Measurements from ENCODE around the gene LMAN2.

DNA sequence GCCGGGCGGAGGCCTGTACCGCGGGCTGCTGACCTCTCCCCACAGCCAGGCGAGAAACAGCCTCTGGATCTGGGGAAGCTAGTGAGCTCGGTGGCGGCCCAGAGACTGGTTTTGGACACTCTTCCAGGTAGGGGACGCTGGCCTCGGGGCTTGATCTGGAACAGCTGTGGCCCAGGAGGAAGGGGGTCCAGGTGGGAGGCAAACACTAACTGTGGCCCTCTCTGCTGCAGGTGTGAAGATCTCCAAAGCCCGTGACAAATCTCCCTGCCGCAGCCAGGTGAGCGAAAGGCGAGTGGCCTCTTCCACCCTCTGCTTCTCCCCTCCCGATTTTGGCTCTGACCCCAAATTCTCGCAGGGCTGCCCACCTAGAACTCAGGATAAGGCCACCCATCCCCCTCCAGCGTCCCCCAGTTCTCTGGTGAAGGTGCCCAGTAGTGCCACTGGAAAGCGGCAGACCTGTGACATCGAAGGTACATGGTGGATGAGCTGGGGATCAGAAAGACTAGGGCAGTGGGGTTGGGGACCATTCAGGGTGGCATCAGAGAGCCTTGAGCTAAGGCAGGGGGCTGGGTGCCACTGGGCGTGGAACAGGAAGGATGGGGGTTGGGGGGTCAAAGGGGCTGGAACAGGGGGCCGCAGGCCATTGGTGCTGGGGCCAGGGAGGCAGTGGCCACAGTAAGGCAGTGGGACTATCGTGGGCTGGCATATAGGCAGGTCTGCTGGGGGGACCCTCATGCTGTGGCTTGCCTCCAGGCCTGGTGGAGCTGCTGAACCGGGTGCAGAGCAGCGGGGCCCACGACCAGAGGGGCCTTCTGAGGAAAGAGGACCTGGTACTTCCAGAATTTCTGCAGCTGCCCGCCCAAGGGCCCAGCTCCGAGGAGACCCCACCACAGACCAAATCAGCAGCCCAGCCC is 19.9 kb upstream of the LMAN2 start:
- no peak for TF ChIP-seq POLR2AphosphoS5 (IDR thresholded peaks at IDR 0.05; ENCODE audit: low read depth, low read length)
- no peak for TF ChIP-seq POLR2A (IDR thresholded peaks at IDR 0.05; ENCODE audit: low read depth, low read length)
- TF ChIP-seq TAF1 (IDR thresholded peaks at IDR 0.05; ENCODE audit: low read depth, low read length): no peak
- no peak for TF ChIP-seq SPI1 (IDR thresholded peaks at IDR 0.05; ENCODE audit: low read depth, low read length)
